Skeletal muscle tissue (tissue), 4 donors: ENCODE measurements around the gene GSAP. TPM values are rescaled to one million over a fixed set of nuclear protein-coding genes. Genes with fewer than 3 reads are reported as not detected.
A peak's percentile ranks its signal among the peaks of the same experiment; 100 is the strongest.
"Not testable (repeated sequence)": the region's sequence is repeated elsewhere in the genome, so short reads cannot be mapped to it uniquely, and the experiment has no call there.

Experiments used
- H3K27ac ChIP-seq: one replicate; pipeline ENCODE4 v1.7.0; 2013; ENCODE audit warnings: mild to moderate bottlenecking, low read depth, low read length, inconsistent platforms
- H3K27me3 ChIP-seq, 3 donors: one replicate each; pipeline ENCODE4 v1.7.0; 2013; ENCODE audit warnings: low read length in 3 of 3; ENCODE audit not compliant: control insufficient read depth in 3 of 3, insufficient read depth in 3 of 3
- H3K36me3 ChIP-seq, 3 donors: one replicate each; pipeline ENCODE4 v1.7.0; 2013; ENCODE audit warnings: low read length in 3 of 3; ENCODE audit not compliant: control insufficient read depth in 3 of 3, insufficient read depth in 3 of 3
- H3K4me1 ChIP-seq, 3 donors: one replicate each; pipeline ENCODE4 v1.7.0; 2013; ENCODE audit warnings: low read length in 3 of 3, mild to moderate bottlenecking in 3 of 3; ENCODE audit not compliant: control insufficient read depth in 3 of 3, insufficient read depth in 3 of 3
- H3K4me3 ChIP-seq, 3 donors: one replicate each; pipeline ENCODE4 v1.7.0; 2013; ENCODE audit warnings: low read length in 3 of 3
- H3K9ac ChIP-seq, 3 donors: one replicate each; pipeline ENCODE4 v1.7.0; 2013; ENCODE audit warnings: low read length in 3 of 3, mild to moderate bottlenecking in 3 of 3, moderate library complexity in 2 of 3, low read depth in 1 of 3
- H3K9me3 ChIP-seq, 3 donors: one replicate each; pipeline ENCODE4 v1.7.0; 2013; ENCODE audit warnings: low read length in 3 of 3; ENCODE audit not compliant: control insufficient read depth in 3 of 3
- total RNA-seq: library from RNA; depleted of rRNA; stranded (reverse); fragments of >200 nt; gene quantifications from one replicate; pipeline ENCODE4 v1.2.3, GENCODE V29; 2014
- donor health status: Osteomylitis.

Gene GSAP
- total RNA-seq, 1 donor from 2014 or later = 6.8 TPM

- Histone ChIP-seq H3K4me1 (no peaks in the 10 kb centered on the region), H3K36me3 (peaks cover 0 to 3% (median 0%) of the 10 kb centered on the region in 3 donors), H3K27ac (no peak overlapping the region), H3K27me3 (no peaks in the 10 kb centered on the region), H3K9me3 (no peaks in the 10 kb centered on the region), H3K4me3 (no peak overlapping the region), H3K9ac (no peak overlapping the region)
These were observed 62.2 kb downstream of the GSAP start for GRCh38 chr7:77353911-77354310.

DNA sequence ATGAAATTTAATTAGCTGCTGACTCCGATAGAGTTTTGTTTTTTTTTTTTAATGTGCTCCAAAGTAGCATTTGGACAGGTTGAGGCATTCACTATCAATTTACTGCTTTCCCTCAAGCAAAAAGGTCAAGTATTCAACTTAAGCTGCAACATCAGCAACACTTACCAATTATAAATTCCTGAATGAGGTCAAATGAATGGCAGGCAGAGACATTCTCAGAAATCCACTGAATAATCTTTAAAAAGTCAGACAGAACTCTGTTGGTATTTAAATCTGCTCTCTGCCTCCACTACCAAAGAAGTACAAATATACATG, 62.8 kb downstream of the GSAP start:
- H3K9ac ChIP-seq = no peak overlapping the region
- no peaks in the 10 kb centered on the region for H3K4me1 ChIP-seq
- H3K9me3 ChIP-seq = no peaks in the 10 kb centered on the region
- peaks cover 0 to 3% (median 0%) of the 10 kb centered on the region in 3 donors for H3K36me3 ChIP-seq
- H3K27ac ChIP-seq = no peak overlapping the region
- H3K27me3 ChIP-seq = no peaks in the 10 kb centered on the region
- H3K4me3 ChIP-seq = no peak overlapping the region

DNA sequence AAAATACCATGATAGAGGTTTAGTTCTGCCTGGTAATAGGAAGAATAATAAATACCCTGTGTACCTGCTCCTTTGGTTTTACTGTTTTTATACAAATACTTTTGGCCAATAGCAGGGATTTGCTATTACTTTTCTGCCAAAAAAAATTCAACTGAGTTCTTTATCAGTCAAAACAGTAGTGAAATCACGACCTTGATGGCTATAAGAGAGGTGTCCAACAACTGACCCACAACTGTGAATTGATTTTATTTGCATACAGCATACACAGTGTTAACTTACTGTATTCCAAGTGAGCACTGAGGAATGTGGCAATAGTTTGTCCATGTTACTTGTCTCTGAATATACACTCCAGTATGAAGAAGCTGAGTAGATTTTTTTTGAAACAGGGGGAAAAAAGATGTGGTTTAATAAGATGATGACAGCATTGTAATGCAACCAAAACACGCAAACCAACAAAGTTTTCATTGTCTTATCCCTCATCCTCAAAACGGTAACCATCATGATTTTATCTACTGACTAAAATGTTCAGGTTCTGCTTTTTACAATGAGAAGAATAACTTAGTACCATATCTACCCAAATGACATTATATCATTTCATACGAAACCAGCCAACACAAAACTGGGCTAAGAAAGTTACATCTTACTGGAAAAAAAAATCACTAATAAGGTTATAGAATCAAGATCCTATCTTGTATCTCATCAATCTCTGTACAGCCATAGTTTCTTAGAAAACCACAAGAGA, 63.3 kb downstream of the GSAP start:
- Histone ChIP-seq H3K27ac (no peak overlapping the region), H3K36me3 (peaks cover 0 to 3% (median 0%) of the 10 kb centered on the region in 3 donors), H3K27me3 (no peaks in the 10 kb centered on the region), H3K9ac (no peak overlapping the region), H3K9me3 (no peaks in the 10 kb centered on the region), H3K4me1 (no peaks in the 10 kb centered on the region), H3K4me3 (no peak overlapping the region)

DNA sequence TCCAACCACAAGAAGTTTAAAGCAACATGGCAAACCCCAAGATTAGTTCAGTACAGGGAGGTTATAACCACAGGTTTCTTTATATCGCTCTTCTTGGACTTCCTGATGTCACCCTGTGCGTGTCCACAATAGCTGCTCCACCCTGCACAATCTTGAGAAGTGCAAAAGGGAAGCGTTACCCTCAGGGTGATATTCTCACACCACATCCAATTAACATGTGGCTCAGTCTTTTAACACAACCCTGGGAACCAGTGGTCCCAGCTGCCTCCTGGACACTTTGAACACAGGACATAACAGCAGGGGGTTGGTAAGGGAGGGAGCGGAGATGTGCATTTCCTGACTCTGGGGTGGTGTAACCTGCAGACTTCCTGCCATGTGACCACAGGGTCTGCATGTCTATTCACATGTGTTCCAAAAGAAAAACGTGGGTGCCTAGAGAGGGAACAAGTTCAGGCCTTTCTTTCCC, 64.6 kb downstream of the GSAP start:
- no peak overlapping the region for H3K9ac ChIP-seq
- peaks cover 0 to 3% (median 0%) of the 10 kb centered on the region in 3 donors for H3K36me3 ChIP-seq
- no peaks in the 10 kb centered on the region for H3K4me1 ChIP-seq
- no peaks in the 10 kb centered on the region for H3K27me3 ChIP-seq
- H3K9me3 ChIP-seq = no peaks in the 10 kb centered on the region
- no peak overlapping the region for H3K27ac ChIP-seq
- H3K4me3 ChIP-seq = no peak overlapping the region

GRCh38 chr7:77349141-77349540, 67.0 kb downstream of the GSAP start:
- Histone ChIP-seq H3K9me3 (no peaks in the 10 kb centered on the region), H3K4me1 (no peaks in the 10 kb centered on the region), H3K27ac (no peak overlapping the region), H3K36me3 (peaks cover 0 to 3% (median 0%) of the 10 kb centered on the region in 3 donors), H3K9ac (no peak overlapping the region), H3K27me3 (no peaks in the 10 kb centered on the region), H3K4me3 (no peak overlapping the region)

DNA sequence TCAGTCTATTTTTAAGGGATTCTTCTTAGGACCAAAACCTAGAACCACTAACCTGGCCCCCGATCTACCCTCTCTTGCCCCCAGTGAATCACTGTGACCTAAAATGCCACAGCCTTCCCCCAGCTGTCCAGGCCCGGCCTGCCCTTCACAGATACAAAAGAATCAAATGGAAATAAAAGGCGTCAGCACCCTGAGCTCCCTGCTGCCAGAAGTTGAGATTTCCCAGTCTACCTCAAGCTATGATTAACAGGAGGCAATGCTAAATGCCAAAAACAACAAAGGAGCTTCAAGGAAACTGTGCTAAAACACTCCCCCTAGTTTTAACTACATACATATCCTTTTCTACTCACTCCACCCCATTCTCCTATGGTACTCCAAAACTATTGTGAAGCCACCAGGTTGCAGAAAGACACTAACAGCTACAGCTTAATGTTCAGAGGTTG, 67.8 kb downstream of the GSAP start:
- Histone ChIP-seq H3K4me1 (no peaks in the 10 kb centered on the region), H3K4me3 (no peak overlapping the region), H3K36me3 (peaks cover 0 to 3% (median 0%) of the 10 kb centered on the region in 3 donors), H3K27ac (peak overlapping the region; percentile 49), H3K9ac (no peak overlapping the region), H3K9me3 (no peaks in the 10 kb centered on the region), H3K27me3 (no peaks in the 10 kb centered on the region)

GRCh38 chr7:77346441-77346840, 69.7 kb downstream of the GSAP start:
- no peak overlapping the region for H3K27ac ChIP-seq
- H3K4me1 ChIP-seq = no peaks in the 10 kb centered on the region
- H3K9ac ChIP-seq = no peak overlapping the region
- H3K9me3 ChIP-seq = no peaks in the 10 kb centered on the region
- no peaks in the 10 kb centered on the region for H3K27me3 ChIP-seq
- H3K36me3 ChIP-seq = no peaks in the 10 kb centered on the region
- H3K4me3 ChIP-seq = no peak overlapping the region

DNA sequence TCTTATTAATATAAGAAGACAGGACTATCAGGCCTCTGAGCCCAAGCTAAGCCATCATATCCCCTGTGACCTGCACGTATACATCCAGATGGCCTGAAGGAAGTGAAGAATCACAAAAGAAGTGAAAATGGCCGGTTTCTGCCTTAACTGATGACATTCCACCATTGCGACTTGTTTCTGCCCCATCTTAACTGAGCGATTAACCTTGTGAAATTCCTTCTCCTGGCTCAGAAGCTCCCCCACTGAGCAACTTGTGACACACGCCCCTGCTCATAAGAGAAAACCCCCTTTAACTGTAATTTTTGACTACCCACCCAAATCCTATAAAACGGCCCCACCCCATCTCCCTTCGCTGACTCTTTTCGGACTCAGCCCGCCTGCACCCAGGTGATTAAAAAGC, 70.7 kb downstream of the GSAP start:
- H3K4me3 ChIP-seq = not testable (repeated sequence)

DNA sequence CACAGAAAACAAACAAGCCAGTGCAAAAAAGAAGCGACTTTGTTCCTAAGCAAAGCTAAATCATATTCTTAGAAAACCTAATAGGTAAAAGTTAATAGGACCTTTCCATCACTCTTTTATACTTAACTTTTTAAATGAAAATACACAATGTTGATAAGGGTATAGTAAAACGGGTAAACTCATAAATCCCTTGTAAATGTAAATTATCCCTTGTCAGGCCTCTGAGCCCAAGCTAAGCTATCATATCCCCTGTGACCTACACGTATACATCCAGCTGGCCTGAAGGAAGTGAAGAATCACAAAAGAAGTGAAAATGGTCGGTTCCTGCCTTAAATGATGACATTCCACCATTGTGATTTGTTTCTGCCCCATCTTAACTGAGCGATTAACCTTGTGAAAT, 76.4 kb downstream of the GSAP start:
- Histone ChIP-seq H3K4me3 (no peak overlapping the region), H3K27me3 (no peaks in the 10 kb centered on the region), H3K36me3 (no peaks in the 10 kb centered on the region), H3K4me1 (peaks cover 0 to 14% (median 8%) of the 10 kb centered on the region in 3 donors), H3K9ac (no peak overlapping the region), H3K9me3 (no peaks in the 10 kb centered on the region), H3K27ac (no peak overlapping the region)

More for the DNA sequence above, 70.7 kb downstream of the GSAP start:
- not testable (repeated sequence) for H3K27ac ChIP-seq, H3K36me3 ChIP-seq, H3K27me3 ChIP-seq, H3K9ac ChIP-seq, H3K4me1 ChIP-seq, H3K9me3 ChIP-seq

- Histone ChIP-seq H3K9ac (no peak overlapping the region), H3K36me3 (no peaks in the 10 kb centered on the region), H3K27ac (no peak overlapping the region), H3K4me3 (no peak overlapping the region), H3K27me3 (no peaks in the 10 kb centered on the region), H3K9me3 (no peaks in the 10 kb centered on the region), H3K4me1 (peaks cover 0 to 14% (median 8%) of the 10 kb centered on the region in 3 donors)
These were observed 77.1 kb downstream of the GSAP start for GRCh38 chr7:77338883-77339629.
